Activated gamma-delta T cell treated with Interleukin-2 at 50 U/mL for 16 hours (primary cell): Measurements from ENCODE around the gene EEFSEC.

Source experiments
- DNase-seq: peaks from one replicate; pipeline ENCODE4 v3.0.0-alpha.2; 2020

EEFSEC gene

GRCh38 chr3:128432971-128433836, 279.9 kb downstream of the EEFSEC start:
- DNase-seq, result no peak

GRCh38 chr3:128433837-128434165, 280.5 kb downstream of the EEFSEC start:
- DNase-seq, result no peak

GRCh38 chr3:128434524-128434923, 281.2 kb downstream of the EEFSEC start:
- no peak for DNase-seq

- DNase-seq, result no peak
Observed at GRCh38 chr3:128435058-128435457, 281.8 kb downstream of the EEFSEC start.

GRCh38 chr3:128435561-128435960, 282.3 kb downstream of the EEFSEC start:
- no peak for DNase-seq

GRCh38 chr3:128436214-128436613, 282.9 kb downstream of the EEFSEC start:
- no peak for DNase-seq

- no peak for DNase-seq
Observed at GRCh38 chr3:128438488-128439072, 285.3 kb downstream of the EEFSEC start.

- DNase-seq, result no peak
Observed at GRCh38 chr3:128439226-128439625, 285.9 kb downstream of the EEFSEC start.

GRCh38 chr3:128442070-128442469, 288.8 kb downstream of the EEFSEC start:
- DNase-seq, result no peak

GRCh38 chr3:128442949-128443348, 289.7 kb downstream of the EEFSEC start:
- no peak for DNase-seq

GRCh38 chr3:128443771-128444170, 290.5 kb downstream of the EEFSEC start:
- DNase-seq, result no peak

- DNase-seq, result no peak
Observed at GRCh38 chr3:128445357-128445756, 292.1 kb downstream of the EEFSEC start.

- DNase-seq, result no peak
Observed at GRCh38 chr3:128446821-128447220, 293.5 kb downstream of the EEFSEC start.

GRCh38 chr3:128447561-128448013, 294.3 kb downstream of the EEFSEC start:
- DNase-seq, result no peak

- DNase-seq, result no peak
Observed at GRCh38 chr3:128448491-128448890, 295.2 kb downstream of the EEFSEC start.

- no peak for DNase-seq
Observed at GRCh38 chr3:128449111-128449638, 295.9 kb downstream of the EEFSEC start.

- no peak for DNase-seq
Observed at GRCh38 chr3:128452120-128452519, 298.8 kb downstream of the EEFSEC start.

GRCh38 chr3:128452678-128453275, 299.5 kb downstream of the EEFSEC start:
- DNase-seq, result no peak

- no peak for DNase-seq
Observed at GRCh38 chr3:128453501-128454309, 300.4 kb downstream of the EEFSEC start.

GRCh38 chr3:128454310-128454618, 301.0 kb downstream of the EEFSEC start:
- DNase-seq, result no peak

- DNase-seq, result no peak
Observed at GRCh38 chr3:128455116-128455515, 301.8 kb downstream of the EEFSEC start.

- DNase-seq, result no peak
Observed at GRCh38 chr3:128455786-128456748, 302.8 kb downstream of the EEFSEC start.
